NCI-H2081 treated with DMSO at 0.1 percent for 48 hours (cell line): Measurements from ENCODE around the gene LRCH1.

Experiments
- DNase-seq: peaks from one replicate; lab custom pipeline; 2025; lab: John Stamatoyannopoulos, UW

Gene LRCH1

DNA sequence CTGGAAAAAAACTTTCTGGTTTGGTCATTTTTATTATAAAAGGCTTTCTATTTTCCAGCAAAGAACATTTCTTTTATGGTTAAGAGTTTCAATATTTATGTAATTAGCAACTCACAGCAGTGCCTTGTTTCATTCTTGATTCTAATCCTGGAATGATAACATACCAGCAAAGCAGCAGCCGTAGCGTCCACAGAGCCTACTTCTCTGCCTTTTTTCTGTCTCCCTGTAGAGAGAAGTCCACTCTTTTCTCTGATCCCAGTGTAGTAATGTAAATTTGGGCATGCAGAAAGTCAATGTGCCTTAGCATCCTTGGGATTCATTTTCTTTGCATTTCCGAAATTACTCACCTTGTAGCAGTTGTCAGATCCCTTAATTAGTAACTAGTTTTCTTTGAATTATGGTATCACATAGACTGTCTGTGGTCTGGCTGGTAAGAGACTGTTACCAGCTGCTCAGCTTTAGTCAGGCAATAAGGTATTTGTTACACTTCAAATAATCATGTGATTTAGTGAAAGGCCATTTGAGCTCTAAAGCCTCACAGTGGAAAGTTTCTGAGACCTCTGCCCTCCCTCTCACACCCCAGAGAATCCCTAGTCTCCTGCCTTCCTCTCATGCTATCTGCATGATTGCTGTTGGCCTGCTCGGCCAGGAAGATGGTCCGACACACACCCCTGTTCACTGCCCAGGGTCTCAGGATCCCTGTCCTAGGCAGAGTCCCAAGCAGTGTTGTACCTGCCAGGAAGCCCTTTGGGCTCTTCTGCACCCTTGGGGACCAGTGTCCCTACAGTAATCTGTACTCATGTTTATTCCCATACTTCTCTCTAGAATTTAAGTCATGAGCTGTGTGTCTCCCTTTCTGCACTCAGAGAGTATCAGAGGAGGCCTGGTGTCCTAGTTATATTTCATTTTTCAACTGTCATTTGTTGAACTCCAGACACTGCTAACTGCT, 86.3 kb downstream of the LRCH1 start:
- DNase-seq, result no peak

DNA sequence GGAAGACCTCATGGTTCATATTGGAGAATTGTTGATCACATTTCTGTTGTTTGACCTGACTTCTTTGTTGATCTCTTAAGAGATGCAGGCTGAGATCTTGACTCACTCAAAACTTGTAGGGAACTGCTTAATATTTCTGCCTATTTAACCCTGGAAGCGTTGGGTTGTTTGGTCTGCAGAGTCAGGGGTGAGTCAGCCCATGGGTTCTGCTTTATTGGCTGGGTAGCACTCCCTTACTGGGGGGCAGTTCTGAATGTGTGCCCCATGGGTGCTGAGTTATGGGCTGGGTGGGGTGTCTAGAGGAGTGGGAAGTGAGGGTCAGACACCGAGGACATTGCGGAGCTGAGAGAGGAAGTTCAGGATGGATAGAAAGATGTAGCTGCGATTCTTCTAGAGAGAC, 87.9 kb downstream of the LRCH1 start:
- DNase-seq, result no peak

DNA sequence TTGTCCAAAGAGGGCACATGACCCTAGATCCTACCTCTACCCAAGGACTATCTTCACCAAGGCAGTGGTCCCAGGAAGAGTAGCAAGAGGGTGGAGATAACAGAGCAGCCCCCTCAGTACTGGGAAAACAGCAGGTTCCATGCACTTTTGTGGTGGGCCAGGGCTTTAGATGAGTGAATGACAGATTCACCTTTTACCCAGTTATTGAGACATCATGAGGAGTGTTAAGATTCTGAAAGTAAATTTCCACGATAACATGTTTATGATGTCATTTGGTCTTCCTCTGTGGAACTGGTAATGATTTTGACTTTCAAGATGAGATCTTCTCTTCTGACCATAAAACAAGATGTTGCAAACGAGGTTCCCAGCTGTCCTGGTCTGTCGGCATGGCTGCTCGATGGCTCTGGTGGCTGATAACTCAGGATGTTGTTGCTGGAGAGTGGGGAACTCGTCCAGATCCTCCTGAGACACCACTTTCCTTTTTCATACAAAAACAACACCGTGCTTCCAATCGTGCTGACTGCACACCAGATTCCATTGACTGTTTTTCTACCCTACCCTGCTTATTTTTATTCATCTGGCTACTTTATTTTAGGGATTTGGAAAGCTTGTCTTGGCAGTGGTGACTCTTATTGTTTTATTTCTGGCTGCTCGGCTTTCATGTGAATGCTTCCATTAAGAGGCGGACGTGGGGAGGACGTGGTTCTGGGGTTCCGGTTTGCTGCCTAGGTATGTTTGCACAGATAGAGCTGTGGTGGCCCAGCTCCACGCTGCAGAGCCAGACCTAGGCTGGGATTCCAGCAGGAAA, 88.5 kb downstream of the LRCH1 start:
- no peak for DNase-seq

DNA sequence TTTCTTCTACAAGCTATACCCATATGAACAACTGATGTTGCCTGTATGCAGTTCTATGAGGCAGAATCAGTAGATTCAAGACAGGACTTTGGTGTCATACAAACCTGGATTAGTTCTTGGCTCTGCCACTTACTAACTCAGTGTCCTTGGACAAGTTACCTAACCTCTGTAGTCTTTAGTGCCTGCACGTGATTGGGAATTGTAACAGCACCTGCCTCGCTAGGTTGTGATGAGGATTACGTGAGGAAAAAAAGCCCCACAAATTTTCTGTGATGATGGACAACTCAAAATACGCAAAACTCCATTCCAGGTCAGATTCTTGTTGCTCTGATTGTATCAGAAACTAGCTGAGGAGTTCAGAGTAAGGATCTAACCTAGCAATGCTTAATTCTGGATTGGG, 89.3 kb downstream of the LRCH1 start:
- no peak for DNase-seq

DNA sequence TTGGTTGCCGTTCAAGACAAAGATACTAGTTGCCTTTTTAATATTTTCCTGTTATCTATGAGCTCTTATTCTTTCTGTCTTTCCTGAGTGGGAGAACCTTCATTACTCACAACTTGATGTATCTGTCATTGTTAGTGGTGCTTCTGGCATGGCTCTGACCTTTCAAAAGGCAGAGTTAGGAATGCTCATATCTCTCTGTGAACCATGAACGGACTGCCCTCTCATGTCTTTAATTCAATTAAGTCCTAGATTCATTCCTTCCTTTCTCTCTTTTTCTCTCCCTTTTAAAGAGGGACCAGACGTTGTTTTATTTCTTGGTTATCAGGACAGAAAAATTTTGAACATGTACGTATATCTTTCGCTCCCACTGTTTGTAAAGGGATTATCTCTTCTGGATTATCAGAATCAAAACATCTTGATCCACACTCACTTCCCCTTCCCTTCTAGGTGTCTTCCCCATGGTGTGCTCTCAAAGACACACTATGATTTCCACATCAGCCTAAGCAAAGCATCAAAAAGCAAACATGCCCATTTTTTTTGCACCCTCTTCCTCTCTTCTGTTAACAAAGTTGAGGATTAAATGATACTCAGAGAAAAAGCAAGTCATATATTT, 90.3 kb downstream of the LRCH1 start:
- no peak for DNase-seq

DNA sequence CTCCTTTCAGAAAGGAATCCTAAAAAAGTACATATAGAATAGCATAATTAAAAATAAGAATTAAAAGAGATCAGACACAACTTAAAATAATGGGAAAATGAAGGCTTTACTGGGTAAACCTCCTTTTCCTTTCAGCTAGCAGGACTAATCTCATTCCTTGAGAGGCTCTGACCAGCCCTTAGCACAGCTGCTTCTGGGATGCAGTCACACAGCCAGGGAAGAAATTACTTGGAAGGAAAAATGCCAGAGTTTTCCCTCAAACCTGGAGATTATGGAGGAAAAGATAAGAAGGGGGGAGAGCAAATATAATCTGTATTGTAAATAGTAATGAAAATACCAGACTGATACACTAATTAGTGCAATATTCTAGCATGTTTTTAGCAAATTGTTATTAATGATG, 91.8 kb downstream of the LRCH1 start:
- DNase-seq, result no peak

DNA sequence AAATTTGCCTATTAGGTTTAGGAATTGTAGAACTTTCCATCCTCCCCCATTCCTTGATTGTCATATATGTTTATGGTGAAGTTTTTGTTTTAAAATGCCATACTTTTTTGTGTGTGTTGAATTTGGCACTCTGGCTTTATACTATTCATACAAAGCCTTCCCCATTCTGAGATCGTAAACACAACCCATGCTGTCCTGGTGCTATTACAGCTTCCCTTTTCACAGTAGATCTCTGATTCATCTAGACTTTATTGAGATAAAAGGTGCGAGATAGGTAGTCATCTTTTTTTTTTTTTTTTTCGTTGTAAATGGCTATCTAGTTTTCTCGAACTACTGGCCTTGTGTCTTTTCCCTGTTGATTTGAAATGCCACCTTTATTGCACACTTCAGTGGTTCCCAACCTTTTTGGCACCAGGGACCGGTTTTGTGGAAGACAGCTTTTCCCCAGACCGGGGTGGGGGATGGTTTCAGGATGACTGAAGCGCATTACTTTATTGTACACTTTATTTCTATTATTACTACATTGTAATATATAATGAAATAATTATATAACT, 94.6 kb downstream of the LRCH1 start:
- no peak for DNase-seq

DNA sequence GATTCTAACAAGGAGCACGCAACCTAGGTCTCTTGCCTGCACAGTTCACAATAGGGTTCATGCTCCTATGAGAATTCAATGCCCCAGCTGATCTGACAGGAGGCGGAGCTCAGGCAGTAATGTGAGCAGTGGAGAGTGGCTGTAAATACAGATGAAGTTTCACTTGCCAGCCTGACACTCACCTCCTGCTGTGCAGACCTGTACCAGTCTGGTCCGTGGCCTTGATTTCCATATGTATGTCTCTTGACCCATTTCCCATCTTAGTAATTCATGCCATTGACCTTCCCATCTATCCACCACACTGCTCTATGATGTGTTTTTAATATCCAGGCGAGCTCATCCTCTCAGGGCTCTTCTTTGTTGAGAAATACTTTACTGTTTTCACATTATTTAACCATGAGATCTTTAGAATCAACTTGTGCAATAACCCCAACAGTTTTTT, 95.2 kb downstream of the LRCH1 start:
- DNase-seq, result no peak

DNA sequence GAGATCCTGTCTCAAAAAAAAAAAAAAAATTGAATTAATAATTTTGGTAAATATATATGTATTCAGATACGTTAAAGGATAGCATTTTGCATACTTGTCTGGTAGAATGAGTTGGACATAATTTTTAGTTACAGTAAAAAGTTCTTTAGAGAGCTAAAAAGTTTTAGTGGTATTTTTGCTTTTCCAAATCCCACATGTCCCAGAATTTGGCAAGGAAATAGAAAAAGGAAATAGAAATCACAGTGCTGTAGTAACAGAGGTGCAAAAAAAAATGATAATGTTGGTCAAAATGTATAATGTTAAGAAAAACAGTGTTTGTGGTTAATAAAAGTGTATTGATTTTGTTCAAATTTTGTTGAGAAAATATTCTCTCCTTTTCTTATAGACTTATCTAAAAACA, 96.8 kb downstream of the LRCH1 start:
- no peak for DNase-seq

DNA sequence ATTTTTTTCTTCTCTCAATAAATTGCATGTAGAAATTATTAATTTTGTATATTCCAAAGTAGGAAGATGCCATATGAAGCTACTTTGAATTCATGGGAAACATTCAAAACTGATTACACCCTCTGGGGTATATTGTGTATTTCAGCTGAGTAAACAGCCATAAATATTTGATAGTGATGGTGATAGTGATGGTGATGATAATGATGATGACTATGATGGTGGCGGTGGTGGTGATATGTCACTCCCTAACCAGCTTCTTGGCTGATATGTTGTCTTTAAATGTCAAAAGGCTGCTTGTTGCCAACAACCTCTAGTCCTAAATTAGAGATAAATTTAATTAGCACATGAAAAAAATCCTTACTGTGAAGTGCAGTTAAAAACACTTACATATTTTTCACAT, 102.0 kb downstream of the LRCH1 start:
- DNase-seq, result no peak

DNA sequence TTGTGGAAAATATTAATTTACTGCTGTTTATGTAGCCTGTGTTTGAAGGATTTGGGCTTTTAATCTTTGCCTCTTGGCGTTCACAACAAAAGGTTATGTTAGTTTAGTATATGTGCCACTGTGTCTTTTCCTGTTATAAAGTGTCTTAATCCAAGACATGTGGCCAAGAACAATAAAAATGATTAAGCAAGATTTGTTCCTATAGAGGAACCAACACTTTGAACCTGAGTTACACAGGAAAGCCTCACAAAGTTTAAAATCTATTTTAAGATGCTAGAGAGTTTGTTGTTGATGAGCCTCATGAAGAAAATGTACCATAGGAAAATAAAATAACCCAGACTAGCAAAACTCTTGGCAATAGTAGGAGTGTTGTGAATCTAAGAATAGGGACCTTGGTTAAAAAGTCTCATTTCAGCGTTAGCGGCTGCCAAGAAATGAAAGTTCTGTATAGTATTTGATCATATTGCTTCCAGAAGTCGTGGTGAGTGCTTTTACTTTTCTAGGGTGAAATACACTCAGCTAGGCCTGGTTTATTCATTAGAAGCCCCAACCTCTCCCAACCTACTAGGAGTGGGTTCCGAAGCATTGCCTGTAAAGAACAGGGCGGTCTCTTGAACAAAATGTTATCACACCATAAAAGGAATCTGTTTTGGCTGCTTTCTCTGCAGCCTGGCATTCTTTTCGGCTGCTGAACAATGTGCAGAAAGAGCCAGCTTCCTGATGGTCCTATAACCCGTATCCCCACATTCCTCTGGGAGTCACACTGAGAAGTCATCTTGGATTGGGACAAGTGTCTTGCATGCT, 102.6 kb downstream of the LRCH1 start:
- DNase-seq, result no peak

DNA sequence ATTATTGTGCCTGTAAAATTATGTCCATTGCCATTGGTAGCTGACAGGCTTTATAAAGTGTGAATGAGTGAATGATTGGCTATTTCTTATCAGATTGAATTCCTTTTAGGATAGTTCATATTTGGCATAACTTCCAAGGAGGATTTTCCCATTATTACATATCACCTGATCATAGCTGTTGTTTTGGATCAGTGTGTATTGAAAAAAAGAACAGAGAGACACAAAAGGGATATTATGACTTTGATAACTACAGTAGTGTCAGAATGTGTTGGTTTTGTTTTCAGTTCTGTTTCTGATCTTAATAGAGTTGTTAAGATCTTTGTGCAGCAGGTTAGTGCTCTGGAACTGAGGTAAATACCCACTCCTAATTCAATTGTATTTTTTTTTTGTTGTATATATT, 103.8 kb downstream of the LRCH1 start:
- no peak for DNase-seq

DNA sequence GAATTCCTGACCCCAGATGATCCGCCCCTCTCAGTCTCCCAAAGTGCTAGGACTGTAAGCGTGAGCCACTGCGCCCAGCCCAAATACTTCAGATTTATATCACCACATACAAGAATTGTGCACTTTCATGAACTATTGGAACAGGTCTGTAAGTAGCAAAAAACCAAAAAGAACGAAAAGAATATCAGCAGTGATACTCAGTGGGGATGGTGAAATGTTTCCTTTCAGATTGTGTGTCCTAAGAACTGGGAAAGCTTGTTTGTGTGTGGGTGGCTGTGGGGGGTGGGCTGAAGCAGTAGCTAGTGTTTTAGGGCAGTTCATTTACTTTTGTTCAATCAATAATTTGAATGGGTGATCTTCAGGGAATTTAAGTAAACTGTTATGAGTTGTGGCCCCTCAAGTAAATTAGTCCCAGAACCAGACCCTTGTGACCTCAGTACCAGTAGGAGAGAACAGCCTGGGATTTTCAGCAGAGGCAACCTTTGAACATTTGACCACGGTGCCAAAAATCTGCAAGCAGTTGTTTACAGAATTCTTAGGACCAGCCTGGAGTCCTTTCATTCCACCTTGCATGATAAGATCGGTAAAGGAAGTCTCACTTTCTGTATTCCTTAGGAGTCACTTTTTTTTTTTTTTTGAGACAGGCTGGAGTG, 106.6 kb downstream of the LRCH1 start:
- DNase-seq, result no peak

DNA sequence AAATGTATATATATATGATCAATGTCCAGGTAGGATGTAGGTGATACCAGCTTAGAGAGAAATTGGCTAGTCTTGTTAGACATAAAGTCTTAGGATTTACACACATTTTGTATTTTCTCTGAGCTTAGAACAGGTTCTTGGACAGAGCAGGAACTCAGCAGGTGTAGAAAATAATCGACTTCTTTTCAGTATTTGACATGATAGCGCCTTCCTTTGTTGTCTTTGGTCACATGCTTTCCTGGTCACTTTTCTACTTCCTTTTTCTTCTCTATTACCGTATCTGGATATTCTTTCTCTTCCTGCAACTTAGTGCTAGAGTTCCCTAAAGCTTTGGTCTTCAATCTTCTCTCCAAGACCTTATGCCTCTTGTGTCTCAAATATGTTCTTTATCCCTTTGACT, 107.4 kb downstream of the LRCH1 start:
- DNase-seq, result no peak

DNA sequence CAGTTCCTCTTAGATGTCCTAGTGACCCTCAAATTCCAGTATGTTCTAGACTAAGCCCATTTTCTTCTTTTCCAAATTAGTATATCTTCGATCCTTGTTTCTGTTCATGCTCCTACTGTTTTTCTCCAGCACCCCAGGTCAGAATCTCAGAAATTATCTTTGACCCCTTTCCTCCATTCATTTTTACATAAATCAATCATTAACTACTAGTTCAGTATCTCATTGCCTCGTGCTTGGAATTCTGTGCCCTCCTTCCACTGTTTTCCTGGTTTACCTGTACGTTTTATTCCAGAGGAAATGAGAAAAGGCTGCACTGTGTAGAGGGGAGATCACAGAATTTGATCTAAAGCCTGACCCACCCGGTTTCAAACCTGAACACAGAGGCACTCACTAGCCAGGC, 107.9 kb downstream of the LRCH1 start:
- DNase-seq, result no peak

DNA sequence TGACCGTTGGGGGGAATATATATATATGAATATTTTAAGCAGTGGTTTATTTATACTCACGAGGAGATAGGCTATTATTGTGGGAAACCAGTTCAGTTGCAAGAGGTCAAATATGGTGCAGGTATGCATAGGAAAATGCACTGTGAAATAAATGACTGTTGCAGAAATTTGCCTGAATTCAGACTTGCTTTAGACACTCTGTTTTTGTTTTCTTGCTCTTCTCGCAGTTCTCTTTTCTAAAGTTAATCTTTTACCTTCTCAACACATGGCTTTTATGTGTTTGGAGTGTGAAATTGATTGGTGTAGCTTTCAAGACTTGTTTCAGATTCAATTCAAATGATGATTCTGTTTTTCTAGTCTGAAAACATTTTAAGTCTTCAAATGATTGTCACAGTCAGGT, 109.7 kb downstream of the LRCH1 start:
- no peak for DNase-seq

DNA sequence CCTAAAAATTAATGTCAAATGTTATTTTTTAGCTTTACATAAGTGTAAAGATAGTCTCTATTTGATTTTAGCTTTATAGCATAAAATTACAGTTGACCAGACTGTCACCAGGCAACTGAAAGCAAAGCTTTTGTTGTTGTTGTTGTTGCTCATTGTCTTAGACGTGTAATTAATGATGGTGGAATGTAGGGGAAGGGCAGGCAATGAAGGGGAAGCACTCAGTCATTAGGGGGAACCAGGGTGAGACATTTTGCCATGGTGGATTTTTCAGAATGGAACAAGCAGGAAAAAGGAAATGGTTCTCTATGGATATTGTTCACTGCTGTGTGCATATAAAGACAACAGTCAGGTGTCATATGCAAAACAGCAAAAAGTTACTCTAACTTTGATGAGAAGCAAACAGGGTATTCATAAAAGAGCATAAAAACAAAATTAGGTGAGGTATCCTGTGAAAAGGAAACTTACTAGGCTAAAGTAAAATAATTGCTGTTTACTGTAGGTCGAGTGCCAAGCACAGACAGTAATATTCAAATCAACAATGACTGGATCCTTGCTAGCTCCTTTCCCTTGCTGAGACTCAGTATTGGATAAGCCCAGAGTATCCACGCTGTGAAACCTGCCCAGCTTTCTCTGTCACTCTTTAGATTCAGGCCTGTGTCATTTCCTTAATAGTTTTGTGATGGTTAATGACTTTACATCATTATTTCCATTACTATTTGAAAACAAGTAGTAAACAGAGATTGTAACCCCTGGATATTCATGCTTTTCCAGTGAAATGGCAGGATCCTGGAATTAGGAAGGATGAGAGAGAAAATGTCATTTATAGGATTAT, 110.5 kb downstream of the LRCH1 start:
- DNase-seq, result no peak

DNA sequence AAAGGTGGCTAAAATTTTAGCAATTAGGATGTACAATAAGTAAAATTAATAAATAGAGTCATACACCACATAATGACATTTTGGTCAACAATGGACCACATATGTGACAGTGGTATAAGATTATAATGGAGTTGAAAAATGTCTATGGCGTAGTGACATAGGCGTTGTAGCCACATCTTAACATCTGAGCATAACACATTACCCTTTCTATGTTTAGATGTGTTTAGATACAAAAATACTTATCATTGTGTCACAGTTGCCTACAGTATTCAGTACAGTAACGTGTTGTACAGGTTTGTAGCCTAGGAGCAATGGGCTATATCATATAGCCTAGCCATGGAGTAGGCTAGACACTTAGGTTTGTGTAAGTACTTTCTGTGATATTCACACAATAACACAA, 111.2 kb downstream of the LRCH1 start:
- DNase-seq, result no peak

DNA sequence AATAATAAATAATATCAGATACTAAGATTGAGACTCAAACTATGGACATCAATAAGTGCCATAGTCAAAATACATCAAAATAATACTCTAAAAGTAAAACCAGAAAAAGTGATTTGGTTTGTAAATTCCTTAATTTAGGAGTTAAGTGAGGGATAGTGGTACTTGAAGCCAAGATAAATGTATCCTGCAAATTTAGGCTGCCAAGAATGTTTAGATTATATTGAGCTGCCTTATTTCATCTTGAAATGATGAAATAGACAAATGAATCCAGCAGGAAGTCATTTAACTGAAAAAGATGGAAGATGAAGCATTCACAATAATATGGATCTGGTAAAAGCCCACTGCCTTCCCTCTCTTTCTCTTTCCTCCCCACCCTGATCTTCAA, 112.3 kb downstream of the LRCH1 start:
- no peak for DNase-seq
